Prostate gland (tissue), 2 donors: ENCODE measurements around the gene ACTRT2. TPM values are rescaled to one million over a fixed set of nuclear protein-coding genes. Genes with fewer than 3 reads are reported as not detected.

Source experiments
- DNase-seq: peaks from one replicate; pipeline ENCODE4 v3.0.0-alpha.2; 2019; ENCODE audit warnings: low spot score
- H3K27ac ChIP-seq, 2 donors: fragments of 200-600 bp; sonication (generic); 2 replicates each; pipeline ENCODE4 v1.5.1; 2017 to 2019
- H3K27me3 ChIP-seq: fragments of 200-600 bp; sonication (generic); replicated peaks from 2 replicates; pipeline ENCODE4 v1.5.1; 2019; ENCODE audit not compliant: insufficient read depth
- H3K36me3 ChIP-seq, 2 donors: fragments of 200-600 bp; sonication (generic); 1 replicate in 1 of 2; 2 replicates in 1 of 2; pipeline versions ENCODE4 v1.5.1 to v1.8.1; 2017 to 2019
- H3K4me1 ChIP-seq: fragments of 200-600 bp; sonication (generic); replicated peaks from 2 replicates; pipeline ENCODE4 v1.5.1; 2019
- H3K4me3 ChIP-seq, 2 donors: fragments of 200-600 bp; sonication (generic); 2 replicates each; pipeline ENCODE4 v1.5.1; 2017 to 2019
- H3K9me3 ChIP-seq: fragments of 200-600 bp; sonication (generic); 2 replicates; pipeline ENCODE4 v1.5.1; 2017
- POLR2A ChIP-seq: fragments of 450-650 bp; IDR thresholded peaks from one replicate; pipeline ENCODE4 v1.6.1; 2016; ENCODE audit warnings: antibody characterized with exemption, mild to moderate bottlenecking
- POLR2AphosphoS5 ChIP-seq: sonication (generic); formaldehyde crosslinking; IDR thresholded peaks from one replicate; pipeline ENCODE4 v1.6.1; 2017; ENCODE audit warnings: antibody characterized with exemption
- WGBS: methylation state at CpG from one replicate; pipeline ENCODE4 v1.1.5; 2018; 5-methylcytosine and 5-hydroxymethylcytosine counted together
- intact Hi-C: fragments of 100-400 bp; cut with DNase I; formaldehyde crosslinking; loops from one replicate; pipeline ENCODE4 v1.14.2; 2022
- total RNA-seq, 2 donors: library from RNA; depleted of rRNA; stranded (reverse); fragments of >200 nt; gene quantifications; one replicate each; pipeline ENCODE4 v1.1.0, GENCODE V29; 2016
- TF ChIP-seq, protein P1 (sequence below), 4 experiments: fragments of 200-600 bp in 2 of 4; fragments of 450-650 bp in 2 of 4; sonication (generic) in 2 of 4; IDR thresholded peaks; 1 replicate in 3 of 4; 2 replicates in 1 of 4; pipeline ENCODE4 v1.5.1; 2016 to 2019; ENCODE audit warnings: antibody characterized with exemption in 4 of 4, mild to moderate bottlenecking in 2 of 4, moderate library complexity in 2 of 4

The ACTRT2 gene
- total RNA-seq, 2 donors from 2014 or later = 7.2 TPM; not detected in 1

DNA sequence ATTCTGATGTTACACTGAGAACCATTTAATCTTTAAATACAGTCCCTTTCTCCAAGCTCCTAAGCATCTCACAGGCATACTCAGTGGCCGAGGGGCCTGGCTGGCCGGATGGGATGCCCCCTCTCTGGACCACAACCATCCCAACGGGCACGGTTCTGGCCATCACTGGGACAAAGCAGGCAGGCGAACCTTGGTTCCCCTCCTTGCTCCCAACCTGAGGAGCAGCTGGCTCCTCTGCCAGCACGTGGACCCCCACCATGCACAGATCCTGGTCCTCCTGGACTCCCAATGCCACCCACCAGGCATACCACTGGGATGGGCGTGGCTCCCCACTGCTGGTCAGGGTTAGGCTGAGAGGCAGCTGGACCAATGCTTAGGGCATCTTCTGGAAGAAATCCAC is 27.9 kb downstream of the ACTRT2 start:
- 87% methylated on average over 7 of the region's 7 CpGs for WGBS
- H3K27me3 ChIP-seq = peaks cover 6% of the 10 kb centered on the region
- no peak overlapping the region for H3K4me3 ChIP-seq
- no peak overlapping the region for H3K27ac ChIP-seq
- H3K36me3 ChIP-seq = no peaks in the 10 kb centered on the region
- intact Hi-C loops = no loop called here
- no peaks in the 10 kb centered on the region for H3K9me3 ChIP-seq
- no peak for DNase-seq
- TF ChIP-seq, protein P1, sequence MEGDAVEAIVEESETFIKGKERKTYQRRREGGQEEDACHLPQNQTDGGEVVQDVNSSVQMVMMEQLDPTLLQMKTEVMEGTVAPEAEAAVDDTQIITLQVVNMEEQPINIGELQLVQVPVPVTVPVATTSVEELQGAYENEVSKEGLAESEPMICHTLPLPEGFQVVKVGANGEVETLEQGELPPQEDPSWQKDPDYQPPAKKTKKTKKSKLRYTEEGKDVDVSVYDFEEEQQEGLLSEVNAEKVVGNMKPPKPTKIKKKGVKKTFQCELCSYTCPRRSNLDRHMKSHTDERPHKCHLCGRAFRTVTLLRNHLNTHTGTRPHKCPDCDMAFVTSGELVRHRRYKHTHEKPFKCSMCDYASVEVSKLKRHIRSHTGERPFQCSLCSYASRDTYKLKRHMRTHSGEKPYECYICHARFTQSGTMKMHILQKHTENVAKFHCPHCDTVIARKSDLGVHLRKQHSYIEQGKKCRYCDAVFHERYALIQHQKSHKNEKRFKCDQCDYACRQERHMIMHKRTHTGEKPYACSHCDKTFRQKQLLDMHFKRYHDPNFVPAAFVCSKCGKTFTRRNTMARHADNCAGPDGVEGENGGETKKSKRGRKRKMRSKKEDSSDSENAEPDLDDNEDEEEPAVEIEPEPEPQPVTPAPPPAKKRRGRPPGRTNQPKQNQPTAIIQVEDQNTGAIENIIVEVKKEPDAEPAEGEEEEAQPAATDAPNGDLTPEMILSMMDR (IDR thresholded peaks at IDR 0.05) = no peak
- TF ChIP-seq POLR2A (no peak), POLR2AphosphoS5 (no peak)
- H3K4me1 ChIP-seq = no peaks in the 10 kb centered on the region

DNA sequence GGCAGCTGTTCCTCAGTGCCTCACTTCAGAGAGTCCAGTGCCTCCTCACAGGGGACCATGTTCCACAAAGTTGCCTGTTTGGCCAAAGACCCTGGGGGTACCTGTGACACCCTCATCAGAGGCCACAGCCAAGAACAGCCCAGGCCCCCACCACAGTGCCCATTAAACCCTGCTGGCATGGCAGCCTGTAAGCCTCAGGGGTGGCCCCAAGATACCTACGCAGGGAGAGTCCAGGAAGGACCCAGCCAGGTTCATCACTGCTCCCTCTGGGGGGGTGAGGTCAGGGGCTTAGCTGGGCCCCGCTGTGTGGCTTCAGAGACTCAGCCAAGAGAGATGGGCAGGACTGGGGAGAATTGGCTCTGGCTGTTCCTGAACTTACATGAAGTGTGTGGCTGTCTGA is 28.6 kb downstream of the ACTRT2 start:
- TF ChIP-seq, protein P1 (IDR thresholded peaks at IDR 0.05) = no peak
- TF ChIP-seq POLR2A (no peak), POLR2AphosphoS5 (no peak)
- 85% methylated on average over 2 of the region's 2 CpGs for WGBS
- peaks cover 5% of the 10 kb centered on the region for H3K27me3 ChIP-seq
- H3K4me3 ChIP-seq = no peak overlapping the region
- no peaks in the 10 kb centered on the region for H3K36me3 ChIP-seq
- no peak overlapping the region for H3K27ac ChIP-seq
- intact Hi-C loops = no loop called here
- no peak for DNase-seq
- no peaks in the 10 kb centered on the region for H3K4me1 ChIP-seq
- no peaks in the 10 kb centered on the region for H3K9me3 ChIP-seq

DNA sequence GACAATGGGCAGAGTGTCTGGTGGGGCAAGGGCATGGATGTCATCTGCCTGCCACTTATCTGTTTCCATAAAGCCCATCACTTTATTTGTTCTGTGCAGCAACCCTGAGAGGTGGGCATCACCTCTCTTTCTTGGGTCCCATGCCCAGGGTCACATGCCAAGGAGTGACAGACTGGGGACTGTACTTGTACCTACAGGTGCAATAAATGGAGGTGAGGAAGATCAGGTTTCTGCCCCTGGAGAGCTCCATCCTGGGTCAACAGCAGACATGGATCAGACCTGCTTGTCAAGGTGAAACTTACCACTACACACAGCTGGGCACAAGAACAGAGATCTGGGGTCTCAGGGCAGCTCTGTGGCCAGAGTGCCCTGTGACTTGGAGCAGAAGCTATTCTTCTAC is 29.3 kb downstream of the ACTRT2 start:
- no peak overlapping the region for H3K27ac ChIP-seq
- DNase-seq = no peak
- H3K9me3 ChIP-seq = no peaks in the 10 kb centered on the region
- H3K4me3 ChIP-seq = no peak overlapping the region
- intact Hi-C loops = no loop called here
- H3K4me1 ChIP-seq = no peaks in the 10 kb centered on the region
- H3K27me3 ChIP-seq = peaks cover 4% of the 10 kb centered on the region
- H3K36me3 ChIP-seq = no peaks in the 10 kb centered on the region
- TF ChIP-seq, protein P1 (IDR thresholded peaks at IDR 0.05) = no peak

DNA sequence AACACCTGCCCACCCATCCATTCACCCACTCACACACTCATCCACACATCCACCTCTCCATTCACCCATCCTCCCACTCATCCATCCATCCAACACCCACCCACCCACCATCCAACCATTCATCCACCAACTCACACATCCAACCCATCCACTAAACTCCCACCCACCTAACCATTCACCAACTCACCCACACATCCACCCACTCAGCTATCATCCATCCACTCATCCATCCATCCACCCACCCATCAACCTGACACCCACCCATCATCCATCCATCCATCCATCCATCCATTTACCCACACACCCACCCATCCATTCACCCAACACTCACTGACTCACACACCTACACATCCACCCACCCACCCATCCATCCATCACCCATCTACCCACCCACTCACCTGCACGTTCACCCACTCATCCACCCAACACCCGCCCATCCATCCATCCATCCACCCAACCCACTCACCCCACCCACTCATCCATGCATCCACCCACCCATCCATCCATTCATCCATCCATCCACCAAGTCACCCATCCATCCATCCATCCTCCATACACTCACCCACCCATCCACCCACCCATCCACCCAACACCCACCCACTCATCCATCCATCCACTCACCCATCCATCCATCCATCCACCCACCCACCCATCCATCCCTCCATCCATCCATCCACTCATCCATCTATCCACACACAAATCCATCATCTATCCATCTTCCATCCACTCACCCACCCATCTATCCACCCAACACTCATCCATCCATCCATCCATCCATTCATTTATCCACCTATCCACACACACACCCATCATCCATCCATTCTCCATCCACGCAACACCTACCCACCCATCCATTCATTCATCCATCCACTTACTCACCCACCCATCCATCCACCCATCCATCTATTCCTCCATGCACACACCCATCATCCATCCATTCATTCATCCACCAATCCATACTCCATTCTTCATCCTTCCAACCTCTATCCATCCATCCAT is 30.3 kb downstream of the ACTRT2 start:
- TF ChIP-seq, protein P1 (IDR thresholded peaks at IDR 0.05) = no peak
- TF ChIP-seq POLR2A (no peak), POLR2AphosphoS5 (no peak)
- peaks cover 3% of the 10 kb centered on the region for H3K27me3 ChIP-seq
- H3K4me1 ChIP-seq = no peaks in the 10 kb centered on the region
- no peaks in the 10 kb centered on the region for H3K36me3 ChIP-seq
- no peak overlapping the region for H3K4me3 ChIP-seq
- 90% methylated on average over 3 of the region's 3 CpGs for whole genome bisulfite sequencing
- intact Hi-C loops = no loop called here
- DNase-seq = no peak
- no peaks in the 10 kb centered on the region for H3K9me3 ChIP-seq
- no peak overlapping the region for H3K27ac ChIP-seq

DNA sequence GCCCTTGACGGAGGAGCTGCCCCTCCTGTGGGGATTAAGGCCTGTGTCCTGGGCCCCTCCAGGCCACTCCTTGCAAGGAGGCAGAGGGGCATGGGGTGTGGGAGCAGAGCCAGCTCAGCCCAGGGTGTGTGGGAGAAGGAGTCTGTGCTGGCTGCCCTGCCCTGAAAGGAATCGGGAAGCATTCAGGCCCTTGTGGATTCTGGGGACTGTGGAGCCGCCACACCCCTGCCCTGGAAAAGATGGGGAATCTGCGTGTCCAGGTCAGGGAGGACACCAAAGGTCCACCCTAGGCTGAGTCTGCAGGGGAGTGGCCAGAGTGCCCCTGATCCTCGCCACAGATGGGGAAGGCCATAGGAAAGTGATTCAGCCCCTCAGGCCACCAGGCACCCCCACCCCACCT is 31.2 kb downstream of the ACTRT2 start:
- Histone ChIP-seq H3K9me3 (no peaks in the 10 kb centered on the region), H3K27me3 (peaks cover 3% of the 10 kb centered on the region), H3K4me3 (no peak overlapping the region), H3K4me1 (no peaks in the 10 kb centered on the region), H3K36me3 (no peaks in the 10 kb centered on the region), H3K27ac (no peak overlapping the region)
- DNase-seq = no peak
- no peak for TF ChIP-seq POLR2A
- TF ChIP-seq, protein P1 (IDR thresholded peaks at IDR 0.05) = no peak
- TF ChIP-seq POLR2AphosphoS5 = no peak
- intact Hi-C loops = no loop called here
- WGBS = 91% methylated on average over 5 of the region's 5 CpGs
